ENCODE data around the gene FANCD2OS.
A peak's percentile ranks its signal among the peaks of the same experiment; 100 is the strongest.
"Not testable (repeated sequence)": the region's sequence is repeated elsewhere in the genome, so short reads cannot be mapped to it uniquely, and the experiment has no call there.

Gene FANCD2OS

GRCh38 chr3:10140996-10141546 is 33.0 kb upstream of the FANCD2OS start:
- H3K4me1 ChIP-seq (ENCODE audit: control insufficient read depth in 1 of 2, insufficient read depth in 2 of 2, low read length in 2 of 2): peaks cover 12 to 21% of the 10 kb centered on the region in 2 donors
- H3K27ac ChIP-seq (ENCODE audit: low read depth, low read length): no peak overlapping the region
- H3K9me3 ChIP-seq (ENCODE audit: control insufficient read depth in 1 of 2, low read length in 2 of 2): no peaks in the 10 kb centered on the region
- H3K9ac ChIP-seq (ENCODE audit: low read depth in 1 of 2, low read length in 2 of 2): peak overlapping the region in 1 of 2 donors; percentile 68
- peak overlapping the region; percentile 77 to 92 for H3K4me3 ChIP-seq (ENCODE audit: low read depth in 1 of 2, low read length in 2 of 2)
- H3K36me3 ChIP-seq (ENCODE audit: control insufficient read depth in 1 of 2, insufficient read depth in 2 of 2, low read length in 2 of 2): no peaks in the 10 kb centered on the region
- H3K27me3 ChIP-seq (ENCODE audit: control insufficient read depth in 1 of 2, insufficient read depth in 2 of 2, low read length in 2 of 2): no peaks in the 10 kb centered on the region

GRCh38 chr3:10137178-10137577 is 29.1 kb upstream of the FANCD2OS start:
- no peak overlapping the region for H3K9ac ChIP-seq (ENCODE audit: low read depth in 1 of 2, low read length in 2 of 2)
- H3K27me3 ChIP-seq (ENCODE audit: control insufficient read depth in 1 of 2, insufficient read depth in 2 of 2, low read length in 2 of 2): no peaks in the 10 kb centered on the region
- H3K36me3 ChIP-seq (ENCODE audit: control insufficient read depth in 1 of 2, insufficient read depth in 2 of 2, low read length in 2 of 2): no peaks in the 10 kb centered on the region
- H3K27ac ChIP-seq (ENCODE audit: low read depth, low read length): no peak overlapping the region
- H3K4me1 ChIP-seq (ENCODE audit: control insufficient read depth in 1 of 2, insufficient read depth in 2 of 2, low read length in 2 of 2): peaks cover 0 to 3% of the 10 kb centered on the region in 2 donors
- no peak overlapping the region for H3K4me3 ChIP-seq (ENCODE audit: low read depth in 1 of 2, low read length in 2 of 2)
- no peaks in the 10 kb centered on the region for H3K9me3 ChIP-seq (ENCODE audit: control insufficient read depth in 1 of 2, low read length in 2 of 2)

- Histone ChIP-seq H3K27ac (ENCODE audit: low read depth, low read length) (no peak overlapping the region), H3K36me3 (ENCODE audit: control insufficient read depth in 1 of 2, insufficient read depth in 2 of 2, low read length in 2 of 2) (no peaks in the 10 kb centered on the region), H3K9ac (ENCODE audit: low read depth in 1 of 2, low read length in 2 of 2) (no peak overlapping the region), H3K4me1 (ENCODE audit: control insufficient read depth in 1 of 2, insufficient read depth in 2 of 2, low read length in 2 of 2) (peaks cover 0 to 3% of the 10 kb centered on the region in 2 donors), H3K9me3 (ENCODE audit: control insufficient read depth in 1 of 2, low read length in 2 of 2) (no peaks in the 10 kb centered on the region), H3K4me3 (ENCODE audit: low read depth in 1 of 2, low read length in 2 of 2) (no peak overlapping the region), H3K27me3 (ENCODE audit: control insufficient read depth in 1 of 2, insufficient read depth in 2 of 2, low read length in 2 of 2) (no peaks in the 10 kb centered on the region)
These were observed 28.5 kb upstream of the FANCD2OS start for GRCh38 chr3:10136426-10137005.

GRCh38 chr3:10135872-10136271 is 27.8 kb upstream of the FANCD2OS start:
- H3K4me1 ChIP-seq (ENCODE audit: control insufficient read depth in 1 of 2, insufficient read depth in 2 of 2, low read length in 2 of 2); H3K27ac ChIP-seq (ENCODE audit: low read depth, low read length); H3K9me3 ChIP-seq (ENCODE audit: control insufficient read depth in 1 of 2, low read length in 2 of 2); H3K36me3 ChIP-seq (ENCODE audit: control insufficient read depth in 1 of 2, insufficient read depth in 2 of 2, low read length in 2 of 2); H3K9ac ChIP-seq (ENCODE audit: low read depth in 1 of 2, low read length in 2 of 2); H3K4me3 ChIP-seq (ENCODE audit: low read depth in 1 of 2, low read length in 2 of 2); H3K27me3 ChIP-seq (ENCODE audit: control insufficient read depth in 1 of 2, insufficient read depth in 2 of 2, low read length in 2 of 2): not testable (repeated sequence)

GRCh38 chr3:10122724-10123123 is 14.7 kb upstream of the FANCD2OS start:
- Histone ChIP-seq H3K4me3 (ENCODE audit: low read depth in 1 of 2, low read length in 2 of 2) (no peak overlapping the region), H3K27me3 (ENCODE audit: control insufficient read depth in 1 of 2, insufficient read depth in 2 of 2, low read length in 2 of 2) (no peaks in the 10 kb centered on the region), H3K9ac (ENCODE audit: low read depth in 1 of 2, low read length in 2 of 2) (no peak overlapping the region), H3K27ac (ENCODE audit: low read depth, low read length) (no peak overlapping the region), H3K9me3 (ENCODE audit: control insufficient read depth in 1 of 2, low read length in 2 of 2) (no peaks in the 10 kb centered on the region), H3K4me1 (ENCODE audit: control insufficient read depth in 1 of 2, insufficient read depth in 2 of 2, low read length in 2 of 2) (no peaks in the 10 kb centered on the region), H3K36me3 (ENCODE audit: control insufficient read depth in 1 of 2, insufficient read depth in 2 of 2, low read length in 2 of 2) (peaks cover 22 to 34% of the 10 kb centered on the region in 2 donors)

- peaks cover 11 to 20% of the 10 kb centered on the region in 2 donors for H3K36me3 ChIP-seq (ENCODE audit: control insufficient read depth in 1 of 2, insufficient read depth in 2 of 2, low read length in 2 of 2)
- peaks cover 9 to 11% of the 10 kb centered on the region in 2 donors for H3K4me1 ChIP-seq (ENCODE audit: control insufficient read depth in 1 of 2, insufficient read depth in 2 of 2, low read length in 2 of 2)
- no peak overlapping the region for H3K4me3 ChIP-seq (ENCODE audit: low read depth in 1 of 2, low read length in 2 of 2)
- no peaks in the 10 kb centered on the region for H3K27me3 ChIP-seq (ENCODE audit: control insufficient read depth in 1 of 2, insufficient read depth in 2 of 2, low read length in 2 of 2)
- no peak overlapping the region for H3K9ac ChIP-seq (ENCODE audit: low read depth in 1 of 2, low read length in 2 of 2)
- H3K9me3 ChIP-seq (ENCODE audit: control insufficient read depth in 1 of 2, low read length in 2 of 2): no peaks in the 10 kb centered on the region
- no peak overlapping the region for H3K27ac ChIP-seq (ENCODE audit: low read depth, low read length)
These were observed 13.0 kb upstream of the FANCD2OS start for GRCh38 chr3:10121064-10121463.

- Histone ChIP-seq H3K27ac (ENCODE audit: low read depth, low read length) (no peak overlapping the region), H3K27me3 (ENCODE audit: control insufficient read depth in 1 of 2, insufficient read depth in 2 of 2, low read length in 2 of 2) (no peaks in the 10 kb centered on the region), H3K4me3 (ENCODE audit: low read depth in 1 of 2, low read length in 2 of 2) (no peak overlapping the region), H3K4me1 (ENCODE audit: control insufficient read depth in 1 of 2, insufficient read depth in 2 of 2, low read length in 2 of 2) (peaks cover 9 to 12% of the 10 kb centered on the region in 2 donors), H3K9ac (ENCODE audit: low read depth in 1 of 2, low read length in 2 of 2) (no peak overlapping the region), H3K9me3 (ENCODE audit: control insufficient read depth in 1 of 2, low read length in 2 of 2) (no peaks in the 10 kb centered on the region), H3K36me3 (ENCODE audit: control insufficient read depth in 1 of 2, insufficient read depth in 2 of 2, low read length in 2 of 2) (peaks cover 0 to 7% of the 10 kb centered on the region in 2 donors)
These were observed 11.3 kb upstream of the FANCD2OS start for GRCh38 chr3:10119376-10119775.

GRCh38 chr3:10116928-10117327 is 8.9 kb upstream of the FANCD2OS start:
- H3K36me3 ChIP-seq (ENCODE audit: control insufficient read depth in 1 of 2, insufficient read depth in 2 of 2, low read length in 2 of 2): peaks cover 0 to 7% of the 10 kb centered on the region in 2 donors
- H3K4me1 ChIP-seq (ENCODE audit: control insufficient read depth in 1 of 2, insufficient read depth in 2 of 2, low read length in 2 of 2): peaks cover 9 to 12% of the 10 kb centered on the region in 2 donors
- peak overlapping the region in 1 of 2 donors; percentile 78 for H3K9ac ChIP-seq (ENCODE audit: low read depth in 1 of 2, low read length in 2 of 2)
- H3K27me3 ChIP-seq (ENCODE audit: control insufficient read depth in 1 of 2, insufficient read depth in 2 of 2, low read length in 2 of 2): no peaks in the 10 kb centered on the region
- no peak overlapping the region for H3K27ac ChIP-seq (ENCODE audit: low read depth, low read length)
- H3K4me3 ChIP-seq (ENCODE audit: low read depth in 1 of 2, low read length in 2 of 2): peak overlapping the region in 1 of 2 donors; percentile 100
- H3K9me3 ChIP-seq (ENCODE audit: control insufficient read depth in 1 of 2, low read length in 2 of 2): no peaks in the 10 kb centered on the region

GRCh38 chr3:10116138-10116460 is 8.0 kb upstream of the FANCD2OS start:
- peak overlapping the region; percentile 96 to 100 for H3K4me3 ChIP-seq (ENCODE audit: low read depth in 1 of 2, low read length in 2 of 2)
- no peaks in the 10 kb centered on the region for H3K27me3 ChIP-seq (ENCODE audit: control insufficient read depth in 1 of 2, insufficient read depth in 2 of 2, low read length in 2 of 2)
- no peaks in the 10 kb centered on the region for H3K9me3 ChIP-seq (ENCODE audit: control insufficient read depth in 1 of 2, low read length in 2 of 2)
- peaks cover 9 to 12% of the 10 kb centered on the region in 2 donors for H3K4me1 ChIP-seq (ENCODE audit: control insufficient read depth in 1 of 2, insufficient read depth in 2 of 2, low read length in 2 of 2)
- no peak overlapping the region for H3K27ac ChIP-seq (ENCODE audit: low read depth, low read length)
- peak overlapping the region; percentile 78 to 99 for H3K9ac ChIP-seq (ENCODE audit: low read depth in 1 of 2, low read length in 2 of 2)
- peaks cover 0 to 3% of the 10 kb centered on the region in 2 donors for H3K36me3 ChIP-seq (ENCODE audit: control insufficient read depth in 1 of 2, insufficient read depth in 2 of 2, low read length in 2 of 2)

GRCh38 chr3:10115326-10116137 is 7.5 kb upstream of the FANCD2OS start, which contains the start of gene BRK1:
TSS of gene BRK1 (plus strand) at chr3:10115675. CDS start at chr3:10115702, 27 bp downstream.
- peak within 1 kb of the TSS; percentile 42 for H3K27ac ChIP-seq (ENCODE audit: low read depth, low read length)
- no peaks in the 10 kb centered on the region for H3K27me3 ChIP-seq (ENCODE audit: control insufficient read depth in 1 of 2, insufficient read depth in 2 of 2, low read length in 2 of 2)
- no peaks in the 10 kb centered on the region for H3K36me3 ChIP-seq (ENCODE audit: control insufficient read depth in 1 of 2, insufficient read depth in 2 of 2, low read length in 2 of 2)
- peak within 1 kb of the TSS; percentile 96 to 100 for H3K4me3 ChIP-seq (ENCODE audit: low read depth in 1 of 2, low read length in 2 of 2)
- peaks cover 9 to 12% of the 10 kb centered on the region in 2 donors for H3K4me1 ChIP-seq (ENCODE audit: control insufficient read depth in 1 of 2, insufficient read depth in 2 of 2, low read length in 2 of 2)
- no peaks in the 10 kb centered on the region for H3K9me3 ChIP-seq (ENCODE audit: control insufficient read depth in 1 of 2, low read length in 2 of 2)
- H3K9ac ChIP-seq (ENCODE audit: low read depth in 1 of 2, low read length in 2 of 2): peak within 1 kb of the TSS; percentile 78 to 99
